Testis (tissue), 2 donors: ENCODE data around the gene FSHR.

Experiments
- POLR2A ChIP-seq: fragments of 450-650 bp; IDR thresholded peaks from one replicate; pipeline ENCODE4 v1.6.1; 2017; ENCODE audit warnings: antibody characterized with exemption, mild to moderate bottlenecking, moderate library complexity
- TF ChIP-seq, protein P1 (sequence below), 3 experiments: fragments of 450-650 bp in 2 of 3; fragments of 200-600 bp in 1 of 3; sonication (generic) in 1 of 3; IDR thresholded peaks; one replicate each; pipeline ENCODE4 v1.5.1; 2016 to 2019; ENCODE audit warnings: antibody characterized with exemption in 3 of 3, mild to moderate bottlenecking in 2 of 3, moderate library complexity in 1 of 3

DNA sequence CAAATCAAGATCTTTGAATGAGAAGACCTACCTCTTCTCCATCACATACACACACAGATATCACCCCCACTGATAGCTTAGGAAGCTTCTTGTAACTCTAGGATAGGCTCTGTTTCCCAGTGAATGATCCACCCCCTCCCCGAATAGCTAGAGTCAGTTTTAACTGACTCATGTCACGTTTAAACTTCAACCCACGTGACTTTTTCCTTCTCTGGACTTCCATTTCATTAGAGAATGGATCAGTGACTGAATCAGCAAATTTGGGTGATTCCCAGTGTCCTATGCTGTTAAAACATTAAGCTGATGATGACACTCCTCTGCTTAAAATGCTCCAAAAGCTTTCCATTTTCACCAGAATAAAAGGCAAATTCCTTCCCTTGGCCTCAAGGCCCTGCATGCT, 212.9 kb downstream of the FSHR start:
- TF ChIP-seq POLR2A: no peak
- TF ChIP-seq, protein P1, sequence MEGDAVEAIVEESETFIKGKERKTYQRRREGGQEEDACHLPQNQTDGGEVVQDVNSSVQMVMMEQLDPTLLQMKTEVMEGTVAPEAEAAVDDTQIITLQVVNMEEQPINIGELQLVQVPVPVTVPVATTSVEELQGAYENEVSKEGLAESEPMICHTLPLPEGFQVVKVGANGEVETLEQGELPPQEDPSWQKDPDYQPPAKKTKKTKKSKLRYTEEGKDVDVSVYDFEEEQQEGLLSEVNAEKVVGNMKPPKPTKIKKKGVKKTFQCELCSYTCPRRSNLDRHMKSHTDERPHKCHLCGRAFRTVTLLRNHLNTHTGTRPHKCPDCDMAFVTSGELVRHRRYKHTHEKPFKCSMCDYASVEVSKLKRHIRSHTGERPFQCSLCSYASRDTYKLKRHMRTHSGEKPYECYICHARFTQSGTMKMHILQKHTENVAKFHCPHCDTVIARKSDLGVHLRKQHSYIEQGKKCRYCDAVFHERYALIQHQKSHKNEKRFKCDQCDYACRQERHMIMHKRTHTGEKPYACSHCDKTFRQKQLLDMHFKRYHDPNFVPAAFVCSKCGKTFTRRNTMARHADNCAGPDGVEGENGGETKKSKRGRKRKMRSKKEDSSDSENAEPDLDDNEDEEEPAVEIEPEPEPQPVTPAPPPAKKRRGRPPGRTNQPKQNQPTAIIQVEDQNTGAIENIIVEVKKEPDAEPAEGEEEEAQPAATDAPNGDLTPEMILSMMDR (IDR thresholded peaks at IDR 0.05): no peak
